Activated T-cell treated with anti-CD3 and anti-CD28 coated beads for 1 hour (primary cell): Measurements from ENCODE around the gene NPHP1.
"Not testable (repeated sequence)": the region's sequence is repeated elsewhere in the genome, so short reads cannot be mapped to it uniquely, and the experiment has no call there.

ENCODE experiments used
- DNase-seq: peaks from one replicate; pipeline ENCODE4 v3.0.0-alpha.2; 2020; ENCODE audit warnings: low read depth

The NPHP1 gene

GRCh38 chr2:110103061-110103961, 101.5 kb downstream of the NPHP1 start:
- no peak for DNase-seq

- DNase-seq: no peak
Observed at GRCh38 chr2:110101901-110102803, 102.7 kb downstream of the NPHP1 start.

GRCh38 chr2:110101280-110101844, 103.5 kb downstream of the NPHP1 start:
- no peak for DNase-seq

- not testable (repeated sequence) for DNase-seq
Observed at GRCh38 chr2:110100880-110101279, 103.9 kb downstream of the NPHP1 start.

GRCh38 chr2:110100480-110100879, 104.3 kb downstream of the NPHP1 start:
- no peak for DNase-seq

- DNase-seq: no peak
Observed at GRCh38 chr2:110099471-110100225, 105.2 kb downstream of the NPHP1 start.

- DNase-seq: no peak
Observed at GRCh38 chr2:110099038-110099425, 105.8 kb downstream of the NPHP1 start.

- DNase-seq: no peak
Observed at GRCh38 chr2:110097506-110098220, 107.2 kb downstream of the NPHP1 start.

GRCh38 chr2:110095994-110096633, 108.7 kb downstream of the NPHP1 start:
- no peak for DNase-seq

GRCh38 chr2:110094884-110095534, 109.8 kb downstream of the NPHP1 start:
- not testable (repeated sequence) for DNase-seq

- not testable (repeated sequence) for DNase-seq
Observed at GRCh38 chr2:110093924-110094323, 110.9 kb downstream of the NPHP1 start.

- not testable (repeated sequence) for DNase-seq
Observed at GRCh38 chr2:110090164-110090563, 114.6 kb downstream of the NPHP1 start.

- not testable (repeated sequence) for DNase-seq
Observed at GRCh38 chr2:110083757-110084156, 121.1 kb downstream of the NPHP1 start.

- DNase-seq: not testable (repeated sequence)
Observed at GRCh38 chr2:110083162-110083561, 121.7 kb downstream of the NPHP1 start.

- DNase-seq: not testable (repeated sequence)
Observed at GRCh38 chr2:110078104-110078503, 126.7 kb downstream of the NPHP1 start.

GRCh38 chr2:110075896-110076295, 128.9 kb downstream of the NPHP1 start:
- not testable (repeated sequence) for DNase-seq
